HCT116 (cell line): ENCODE data around the gene IL18R1. TPM values are rescaled to one million over a fixed set of nuclear protein-coding genes. Genes with fewer than 3 reads are reported as not detected.

Experiments used
- ATAC-seq: fragments of 200-7000 bp; cut with Tn5 transposase; 2 replicates; pipeline ENCODE4 v1.9.1; 2020; ENCODE audit warnings: mild to moderate bottlenecking, moderate library complexity
- BruUV-seq: library from RNA; stranded (reverse); fragments of 400-500 nt; replicated peaks from 2 replicates; lab custom pipeline; 2021; lab: Mats Ljungman, UMichigan
- CTCF ChIA-PET: fragments of 300-600 bp; sonication (Branson Sonifier 250); formaldehyde crosslinking; loops from one replicate; lab custom pipeline; 2021; ENCODE audit warnings: antibody characterized with exemption; lab: Charles Lee
- POLR2A ChIA-PET: fragments of 300-600, 350-600 bp; sonication (Branson Sonifier 250); formaldehyde crosslinking; loops from one replicate; lab custom pipeline; 2021; ENCODE audit warnings: antibody characterized with exemption; lab: Charles Lee
- RAD21 ChIA-PET, 2 experiments: fragments of 300-600 bp; sonication (Branson Sonifier 250); formaldehyde crosslinking; loops; one replicate each; lab custom pipeline; 2023; ENCODE audit warnings: low total read pairs in 2 of 2; ENCODE audit not compliant: uncharacterized antibody in 2 of 2, unreplicated experiment in 2 of 2, low non-redundant PET in 1 of 2; lab: Charles Lee
- DNase-seq: peaks from one replicate; pipeline ENCODE4 v3.0.0-alpha.2; 2010; ENCODE audit warnings: low read depth, low spot score
- H2AFZ ChIP-seq: fragments of 200-600 bp; shearing (Covaris generic), sonication (generic); 2 replicates; pipeline ENCODE4 v1.6.1; 2017; ENCODE audit warnings: low read depth, mixed run types, mixed read lengths, antibody characterized with exemption, low read length; ENCODE audit not compliant: poor library complexity, severe bottlenecking
- H3K27ac ChIP-seq: 2 replicates; pipeline ENCODE4 v1.5.1; 2012; ENCODE audit warnings: low read depth, low read length
- H3K27me3 ChIP-seq: fragments of 200-600 bp; sonication (generic); 2 replicates; pipeline ENCODE4 v1.6.1; 2016; ENCODE audit warnings: mixed run types, low read length, mixed read lengths; ENCODE audit not compliant: insufficient read depth
- H3K36me3 ChIP-seq, 2 experiments: fragments of 200-500 bp in 1 of 2; fragments of 200-600 bp in 1 of 2; sonication (Bioruptor generic) in 1 of 2; sonication (generic) in 1 of 2; 2 replicates each; pipeline versions ENCODE4 v1.5.1 to v1.6.1; 2014 to 2016; ENCODE audit warnings: low read length in 2 of 2, inconsistent platforms in 1 of 2, mixed read lengths in 1 of 2, mixed run types in 1 of 2; ENCODE audit not compliant: insufficient read depth in 2 of 2, control insufficient read depth in 1 of 2
- H3K4me1 ChIP-seq, 2 experiments: fragments of 200-600 bp in 1 of 2; sonication (generic) in 1 of 2; 2 replicates each; pipeline versions ENCODE4 v1.5.1 to v1.6.1; 2012 to 2017; ENCODE audit warnings: low read length in 2 of 2, inconsistent platforms in 1 of 2, mild to moderate bottlenecking in 1 of 2, mixed read lengths in 1 of 2, mixed run types in 1 of 2, moderate library complexity in 1 of 2; ENCODE audit not compliant: insufficient read depth in 2 of 2, control insufficient read depth in 1 of 2
- H3K4me2 ChIP-seq: fragments of 200-600 bp; sonication (generic); 2 replicates; pipeline ENCODE4 v1.6.1; 2017; ENCODE audit warnings: mixed run types, low read length, mixed read lengths
- H3K4me3 ChIP-seq, 2 experiments: fragments of 200-600 bp in 1 of 2; sonication (generic) in 1 of 2; replicated peaks in 1 of 2; 2 replicates each; pipeline ENCODE4 v1.5.1; 2011 to 2016; ENCODE audit warnings: low read length in 2 of 2, control low read depth in 1 of 2, low read depth in 1 of 2, mild to moderate bottlenecking in 1 of 2, mixed read lengths in 1 of 2, mixed run types in 1 of 2
- H3K79me2 ChIP-seq: fragments of 200-600 bp; sonication (generic); 2 replicates; pipeline ENCODE4 v1.6.1; 2017; ENCODE audit warnings: mild to moderate bottlenecking, mixed run types, low read length, moderate library complexity, mixed read lengths; ENCODE audit not compliant: insufficient read depth
- H3K9ac ChIP-seq: fragments of 200-600 bp; sonication (generic); 2 replicates; pipeline ENCODE4 v1.6.1; 2016; ENCODE audit warnings: low read length, mixed read lengths
- H3K9me2 ChIP-seq: fragments of 200-600 bp; sonication (generic), shearing (Covaris generic); 2 replicates; pipeline ENCODE4 v1.6.1; 2017; ENCODE audit warnings: mixed run types, mild to moderate bottlenecking, moderate library complexity; ENCODE audit not compliant: insufficient read depth
- H3K9me3 ChIP-seq, 2 experiments: fragments of 200-500 bp in 1 of 2; fragments of 200-600 bp in 1 of 2; sonication (Bioruptor generic) in 1 of 2; sonication (generic) in 1 of 2; 2 replicates each; pipeline ENCODE4 v1.6.1; 2014 to 2017; ENCODE audit warnings: low read length in 2 of 2, mixed read lengths in 2 of 2, inconsistent platforms in 1 of 2, low read depth in 1 of 2, mild to moderate bottlenecking in 1 of 2, mixed run types in 1 of 2, moderate library complexity in 1 of 2; ENCODE audit not compliant: control insufficient read depth in 1 of 2, insufficient read depth in 1 of 2
- H4K20me1 ChIP-seq: fragments of 200-600 bp; sonication (generic), shearing (Covaris generic); 2 replicates; pipeline ENCODE4 v1.6.1; 2017; ENCODE audit warnings: mixed run types, mild to moderate bottlenecking, moderate library complexity; ENCODE audit not compliant: insufficient read depth
- CBX3 ChIP-seq: IDR thresholded peaks from 2 replicates; pipeline ENCODE4 v1.6.1; 2012; ENCODE audit warnings: low read depth
- CEBPB ChIP-seq: IDR thresholded peaks from 2 replicates; pipeline ENCODE4 v1.6.1; 2012; ENCODE audit warnings: low read depth
- EGR1 ChIP-seq: IDR thresholded peaks from 2 replicates; pipeline ENCODE4 v1.6.1; 2012; ENCODE audit warnings: low read depth
- ELF1 ChIP-seq: IDR thresholded peaks from 2 replicates; pipeline ENCODE4 v1.6.1; 2012; ENCODE audit warnings: low read depth, borderline replicate concordance
- JUND ChIP-seq: IDR thresholded peaks from 2 replicates; pipeline ENCODE4 v1.6.1; 2012
- POLR2AphosphoS5 ChIP-seq: IDR thresholded peaks from 2 replicates; pipeline ENCODE4 v1.6.1; 2011; ENCODE audit warnings: mild to moderate bottlenecking, low read depth, low read length, moderate library complexity
- RAD21 ChIP-seq: IDR thresholded peaks from 2 replicates; pipeline ENCODE4 v1.6.1; 2012; ENCODE audit warnings: low read depth, mild to moderate bottlenecking
- SIN3A ChIP-seq: IDR thresholded peaks from 2 replicates; pipeline ENCODE4 v1.6.1; 2012; ENCODE audit warnings: low read depth
- SRF ChIP-seq: IDR thresholded peaks from 2 replicates; pipeline ENCODE4 v1.6.1; 2012; ENCODE audit warnings: low read depth
- TCF7L2 ChIP-seq: IDR thresholded peaks from 2 replicates; pipeline ENCODE4 v1.7.0; 2011; ENCODE audit warnings: borderline replicate concordance, inconsistent platforms; ENCODE audit not compliant: insufficient read depth, insufficient read length; ENCODE audit errors: extremely low read depth
- YY1 ChIP-seq: IDR thresholded peaks from 2 replicates; pipeline ENCODE4 v1.6.1; 2011; ENCODE audit warnings: low read length, low read depth, moderate library complexity, mild to moderate bottlenecking; ENCODE audit not compliant: insufficient replicate concordance; ENCODE audit errors: extremely low read depth
- intact Hi-C: fragments of 100-400 bp; cut with micrococcal nuclease; formaldehyde crosslinking; loops from 2 replicates; pipeline ENCODE4 v1.10.0; 2022
- total RNA-seq: library from RNA; stranded (reverse); gene quantifications from one replicate; pipeline ENCODE4 v1.2.1, GENCODE V29; 2021; ENCODE audit not compliant: unreplicated experiment
- TF ChIP-seq, protein P1 (sequence below): IDR thresholded peaks from 2 replicates; pipeline ENCODE4 v1.6.1; 2012; ENCODE audit warnings: low read depth
- TF ChIP-seq, protein P2 (sequence below): IDR thresholded peaks from 2 replicates; pipeline ENCODE4 v1.6.1; 2012
- TF ChIP-seq, protein P3 (sequence below): IDR thresholded peaks from 2 replicates; pipeline ENCODE4 v1.6.1; 2011; ENCODE audit warnings: mild to moderate bottlenecking, low read length, moderate library complexity; ENCODE audit not compliant: insufficient replicate concordance; ENCODE audit errors: extremely low read depth

The IL18R1 gene
- total RNA-seq, 1 experiment from 2014 or later: 1.5 TPM

DNA sequence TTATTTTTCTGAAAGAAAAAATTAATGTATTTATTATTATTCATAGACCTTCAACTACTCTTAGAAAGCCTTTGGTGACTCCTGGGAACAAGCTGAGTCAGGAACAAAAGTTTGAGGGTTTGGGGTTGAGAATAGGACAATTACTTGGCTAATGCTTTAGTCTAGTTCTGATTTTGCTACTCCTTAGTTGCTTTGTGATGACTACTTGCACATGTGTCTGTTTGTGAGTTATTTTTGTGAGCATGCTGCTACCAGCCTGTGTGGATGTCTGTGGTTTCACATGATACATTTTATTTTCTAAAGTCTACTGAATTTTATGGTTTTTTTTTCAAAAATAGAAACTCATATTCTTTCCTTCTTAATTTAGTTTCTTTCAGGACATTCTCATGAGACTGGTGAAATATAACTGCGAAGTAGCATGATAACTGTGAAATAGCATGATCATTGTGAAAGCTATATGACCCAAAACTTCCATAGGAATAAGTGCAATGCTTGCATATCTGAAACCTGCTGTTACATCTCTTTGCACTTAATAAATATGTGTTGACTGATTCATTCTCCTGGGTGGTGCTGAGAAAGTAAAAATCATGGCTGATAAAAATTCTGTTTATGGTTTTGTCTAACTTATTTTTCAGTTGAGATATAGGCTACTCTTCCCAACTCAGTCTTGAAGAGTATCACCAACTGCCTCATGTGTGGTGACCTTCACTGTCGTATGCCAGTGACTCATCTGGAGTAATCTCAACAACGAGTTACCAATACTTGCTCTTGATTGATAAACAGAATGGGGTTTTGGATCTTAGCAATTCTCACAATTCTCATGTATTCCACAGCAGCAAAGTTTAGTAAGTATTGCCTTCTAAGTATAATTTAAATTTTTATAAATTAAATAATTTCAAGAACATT, 17.9 kb upstream of the IL18R1 start:
- DNase-seq: no peak
- Histone ChIP-seq H4K20me1 (no peaks in the 10 kb centered on the region), H3K4me3 (no peak overlapping the region), H3K9me2 (no peaks in the 10 kb centered on the region), H2AFZ (no peak overlapping the region), H3K27ac (no peak overlapping the region), H3K9me3 (no peaks in the 10 kb centered on the region), H3K4me1 (no peaks in the 10 kb centered on the region), H3K9ac (no peak overlapping the region), H3K27me3 (no peaks in the 10 kb centered on the region), H3K4me2 (no peak overlapping the region), H3K36me3 (no peaks in the 10 kb centered on the region), H3K79me2 (no peaks in the 10 kb centered on the region)
- no TSS peak for BruUV-seq
- RAD21 ChIA-PET: no interaction called here
- ATAC-seq: no peak
- CTCF ChIA-PET: no interaction called here
- POLR2A ChIA-PET: no interaction called here
- no peak for TF ChIP-seq EGR1
- intact Hi-C loops: no loop called here

DNA sequence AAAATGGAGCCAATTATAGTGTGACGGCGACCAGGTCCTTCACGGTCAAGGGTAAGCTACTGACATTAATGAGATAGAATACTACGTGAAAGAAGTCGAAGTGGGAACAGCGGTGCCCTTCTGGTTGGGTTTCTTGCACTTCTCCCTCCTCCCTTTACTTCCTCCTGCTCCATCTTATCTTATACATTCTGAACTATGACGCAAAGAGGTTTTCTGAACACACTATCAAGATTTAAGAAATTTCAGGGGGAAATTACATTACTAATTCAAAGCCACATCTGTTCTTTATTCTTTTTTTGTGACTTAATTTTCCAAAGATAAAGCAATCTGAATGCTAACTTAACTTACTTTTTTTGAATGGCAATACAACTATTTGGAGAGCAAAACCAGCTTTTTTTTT, 14.8 kb upstream of the IL18R1 start:
- CTCF ChIA-PET: no interaction called here
- Histone ChIP-seq H3K27ac (no peak overlapping the region), H3K4me1 (no peaks in the 10 kb centered on the region), H3K9me3 (no peaks in the 10 kb centered on the region), H4K20me1 (no peaks in the 10 kb centered on the region), H2AFZ (no peak overlapping the region), H3K4me3 (no peak overlapping the region), H3K79me2 (no peaks in the 10 kb centered on the region), H3K9me2 (no peaks in the 10 kb centered on the region)
- POLR2A ChIA-PET: no interaction called here
- intact Hi-C loops: no loop called here
- DNase-seq: no peak
- BruUV-seq: no TSS peak
- RAD21 ChIA-PET: no interaction called here
- TF ChIP-seq RAD21 (no peak), TCF7L2 (no peak), YY1 (no peak), SRF (no peak), POLR2AphosphoS5 (no peak), SIN3A (no peak), CBX3 (no peak), CEBPB (no peak), ELF1 (no peak), JUND (no peak)
- TF ChIP-seq, protein P1, sequence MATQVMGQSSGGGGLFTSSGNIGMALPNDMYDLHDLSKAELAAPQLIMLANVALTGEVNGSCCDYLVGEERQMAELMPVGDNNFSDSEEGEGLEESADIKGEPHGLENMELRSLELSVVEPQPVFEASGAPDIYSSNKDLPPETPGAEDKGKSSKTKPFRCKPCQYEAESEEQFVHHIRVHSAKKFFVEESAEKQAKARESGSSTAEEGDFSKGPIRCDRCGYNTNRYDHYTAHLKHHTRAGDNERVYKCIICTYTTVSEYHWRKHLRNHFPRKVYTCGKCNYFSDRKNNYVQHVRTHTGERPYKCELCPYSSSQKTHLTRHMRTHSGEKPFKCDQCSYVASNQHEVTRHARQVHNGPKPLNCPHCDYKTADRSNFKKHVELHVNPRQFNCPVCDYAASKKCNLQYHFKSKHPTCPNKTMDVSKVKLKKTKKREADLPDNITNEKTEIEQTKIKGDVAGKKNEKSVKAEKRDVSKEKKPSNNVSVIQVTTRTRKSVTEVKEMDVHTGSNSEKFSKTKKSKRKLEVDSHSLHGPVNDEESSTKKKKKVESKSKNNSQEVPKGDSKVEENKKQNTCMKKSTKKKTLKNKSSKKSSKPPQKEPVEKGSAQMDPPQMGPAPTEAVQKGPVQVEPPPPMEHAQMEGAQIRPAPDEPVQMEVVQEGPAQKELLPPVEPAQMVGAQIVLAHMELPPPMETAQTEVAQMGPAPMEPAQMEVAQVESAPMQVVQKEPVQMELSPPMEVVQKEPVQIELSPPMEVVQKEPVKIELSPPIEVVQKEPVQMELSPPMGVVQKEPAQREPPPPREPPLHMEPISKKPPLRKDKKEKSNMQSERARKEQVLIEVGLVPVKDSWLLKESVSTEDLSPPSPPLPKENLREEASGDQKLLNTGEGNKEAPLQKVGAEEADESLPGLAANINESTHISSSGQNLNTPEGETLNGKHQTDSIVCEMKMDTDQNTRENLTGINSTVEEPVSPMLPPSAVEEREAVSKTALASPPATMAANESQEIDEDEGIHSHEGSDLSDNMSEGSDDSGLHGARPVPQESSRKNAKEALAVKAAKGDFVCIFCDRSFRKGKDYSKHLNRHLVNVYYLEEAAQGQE: no peak
- TF ChIP-seq, protein P2, sequence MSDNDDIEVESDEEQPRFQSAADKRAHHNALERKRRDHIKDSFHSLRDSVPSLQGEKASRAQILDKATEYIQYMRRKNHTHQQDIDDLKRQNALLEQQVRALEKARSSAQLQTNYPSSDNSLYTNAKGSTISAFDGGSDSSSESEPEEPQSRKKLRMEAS: no peak
- TF ChIP-seq, protein P3, sequence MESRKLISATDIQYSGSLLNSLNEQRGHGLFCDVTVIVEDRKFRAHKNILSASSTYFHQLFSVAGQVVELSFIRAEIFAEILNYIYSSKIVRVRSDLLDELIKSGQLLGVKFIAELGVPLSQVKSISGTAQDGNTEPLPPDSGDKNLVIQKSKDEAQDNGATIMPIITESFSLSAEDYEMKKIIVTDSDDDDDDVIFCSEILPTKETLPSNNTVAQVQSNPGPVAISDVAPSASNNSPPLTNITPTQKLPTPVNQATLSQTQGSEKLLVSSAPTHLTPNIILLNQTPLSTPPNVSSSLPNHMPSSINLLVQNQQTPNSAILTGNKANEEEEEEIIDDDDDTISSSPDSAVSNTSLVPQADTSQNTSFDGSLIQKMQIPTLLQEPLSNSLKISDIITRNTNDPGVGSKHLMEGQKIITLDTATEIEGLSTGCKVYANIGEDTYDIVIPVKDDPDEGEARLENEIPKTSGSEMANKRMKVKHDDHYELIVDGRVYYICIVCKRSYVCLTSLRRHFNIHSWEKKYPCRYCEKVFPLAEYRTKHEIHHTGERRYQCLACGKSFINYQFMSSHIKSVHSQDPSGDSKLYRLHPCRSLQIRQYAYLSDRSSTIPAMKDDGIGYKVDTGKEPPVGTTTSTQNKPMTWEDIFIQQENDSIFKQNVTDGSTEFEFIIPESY: no peak
- TF ChIP-seq, all 23 proteins: peak for 0
- no peak overlapping the region for H3K9ac ChIP-seq
- H3K27me3 ChIP-seq: no peaks in the 10 kb centered on the region; the same call in 1 of the 2 replicates
- ATAC-seq: no peak
- H3K4me2 ChIP-seq: no peak overlapping the region
- no peaks in the 10 kb centered on the region for H3K36me3 ChIP-seq
